H9 (cell line): ENCODE results near the gene TIA1. TPM values are rescaled to one million over a fixed set of nuclear protein-coding genes. Genes with fewer than 3 reads are reported as not detected.
"Not testable (repeated sequence)": the region's sequence is repeated elsewhere in the genome, so short reads cannot be mapped to it uniquely, and the experiment has no call there.

Experiments used
- DNase-seq: peaks from one replicate; pipeline ENCODE4 v3.0.0-alpha.2; 2017
- H2AFZ ChIP-seq: one replicate; pipeline ENCODE4 v1.6.1; 2013; ENCODE audit warnings: mild to moderate bottlenecking, low read length, control low read depth, moderate library complexity
- H2AK5ac ChIP-seq: 2 replicates; pipeline ENCODE4 v1.6.1; 2013; ENCODE audit warnings: low read length, control low read depth, mixed read lengths; ENCODE audit not compliant: insufficient read length
- H2BK120ac ChIP-seq: one replicate; pipeline ENCODE4 v1.6.1; 2013; ENCODE audit warnings: low read depth, mild to moderate bottlenecking, low read length, control low read depth, inconsistent platforms; ENCODE audit not compliant: poor library complexity, severe bottlenecking
- H2BK12ac ChIP-seq: 2 replicates; pipeline ENCODE4 v1.6.1; 2013; ENCODE audit warnings: low read length, control low read depth, mixed read lengths, low read depth; ENCODE audit not compliant: insufficient read length
- H2BK15ac ChIP-seq: 2 replicates; pipeline ENCODE4 v1.6.1; 2013; ENCODE audit warnings: low read depth, low read length, control low read depth
- H2BK20ac ChIP-seq: one replicate; pipeline ENCODE4 v1.6.1; 2013; ENCODE audit warnings: low read depth, mild to moderate bottlenecking, low read length, control low read depth, inconsistent platforms; ENCODE audit not compliant: poor library complexity, severe bottlenecking
- H2BK5ac ChIP-seq: 2 replicates; pipeline ENCODE4 v1.6.1; 2013; ENCODE audit warnings: low read length, control low read depth, mixed read lengths; ENCODE audit not compliant: insufficient read length
- H3K14ac ChIP-seq: 2 replicates; pipeline ENCODE4 v1.6.1; 2013; ENCODE audit warnings: low read length, control low read depth; ENCODE audit not compliant: insufficient read depth
- H3K18ac ChIP-seq: 2 replicates; pipeline ENCODE4 v1.6.1; 2013; ENCODE audit warnings: low read depth, mild to moderate bottlenecking, mixed read lengths, low read length, control low read depth; ENCODE audit not compliant: insufficient read length
- H3K23ac ChIP-seq: 2 replicates; pipeline ENCODE4 v1.6.1; 2013; ENCODE audit warnings: low read length, control low read depth, mixed read lengths, low read depth; ENCODE audit not compliant: insufficient read length
- H3K23me2 ChIP-seq: 2 replicates; pipeline ENCODE4 v1.6.1; 2013; ENCODE audit warnings: low read depth, mild to moderate bottlenecking, mixed read lengths, low read length, control low read depth; ENCODE audit not compliant: insufficient read length, poor library complexity, severe bottlenecking
- H3K27ac ChIP-seq: 2 replicates; pipeline ENCODE4 v1.5.1; 2013; ENCODE audit warnings: low read length, control low read depth, mixed read lengths, low read depth; ENCODE audit not compliant: insufficient read length
- H3K27me3 ChIP-seq: 2 replicates; pipeline ENCODE4 v1.6.1; 2013; ENCODE audit warnings: low read length, control low read depth, inconsistent platforms; ENCODE audit not compliant: insufficient read depth
- H3K4ac ChIP-seq: 2 replicates; pipeline ENCODE4 v1.6.1; 2013; ENCODE audit warnings: low read depth, mild to moderate bottlenecking, control low read depth, inconsistent platforms, low read length, moderate library complexity
- H3K4me1 ChIP-seq: 2 replicates; pipeline ENCODE4 v1.6.1; 2013; ENCODE audit warnings: low read length, control low read depth, inconsistent platforms; ENCODE audit not compliant: insufficient read depth
- H3K4me2 ChIP-seq: 2 replicates; pipeline ENCODE4 v1.6.1; 2013; ENCODE audit warnings: low read length, control low read depth, mixed read lengths; ENCODE audit not compliant: insufficient read length, insufficient read depth
- H3K56ac ChIP-seq: 2 replicates; pipeline ENCODE4 v1.6.1; 2013; ENCODE audit warnings: low read depth, mild to moderate bottlenecking, mixed read lengths, low read length, control low read depth; ENCODE audit not compliant: insufficient read length
- H3K79me1 ChIP-seq: 2 replicates; pipeline ENCODE4 v1.6.1; 2013; ENCODE audit warnings: low read depth, mild to moderate bottlenecking, moderate library complexity, low read length, control low read depth, inconsistent platforms; ENCODE audit not compliant: insufficient read depth, poor library complexity, severe bottlenecking
- H3K79me2 ChIP-seq: 2 replicates; pipeline ENCODE4 v1.6.1; 2013; ENCODE audit warnings: low read length, control low read depth, inconsistent platforms; ENCODE audit not compliant: insufficient read depth
- H3K9ac ChIP-seq: 2 replicates; pipeline ENCODE4 v1.6.1; 2013; ENCODE audit warnings: low read length, control low read depth, mixed read lengths; ENCODE audit not compliant: insufficient read length; ENCODE audit errors: extremely low read depth
- H3K9me3 ChIP-seq: one replicate; pipeline ENCODE4 v1.6.1; 2013; ENCODE audit warnings: low read depth, low read length, inconsistent platforms; ENCODE audit not compliant: control insufficient read depth
- H3T11ph ChIP-seq: one replicate; pipeline ENCODE4 v1.6.1; 2013; ENCODE audit warnings: mild to moderate bottlenecking, low read length, control low read depth, inconsistent platforms
- H4K20me1 ChIP-seq: one replicate; pipeline ENCODE4 v1.6.1; 2013; ENCODE audit not compliant: control insufficient read depth, insufficient read length, insufficient read depth
- H4K5ac ChIP-seq: 2 replicates; pipeline ENCODE4 v1.6.1; 2013; ENCODE audit warnings: low read depth, mild to moderate bottlenecking, mixed read lengths, low read length, control low read depth; ENCODE audit not compliant: insufficient read length
- H4K8ac ChIP-seq: replicated peaks from 2 replicates; pipeline ENCODE4 v1.6.1; 2013; ENCODE audit warnings: low read length, control low read depth, mixed read lengths, low read depth; ENCODE audit not compliant: insufficient read length
- H4K91ac ChIP-seq: 2 replicates; pipeline ENCODE4 v1.6.1; 2013; ENCODE audit warnings: low read depth, mild to moderate bottlenecking, moderate library complexity, mixed read lengths, low read length, control low read depth; ENCODE audit not compliant: insufficient read length
- H3K27ac Mint-ChIP-seq, 3 experiments: 2 replicates in 2 of 3; 3 replicates in 1 of 3; pipeline ENCODE4 v1.8.0; 2020 to 2021; ENCODE audit warnings: mixed read lengths in 3 of 3, mild to moderate bottlenecking in 1 of 3, moderate library complexity in 1 of 3
- H3K27me3 Mint-ChIP-seq: 2 replicates; pipeline ENCODE4 v1.8.0; 2021; ENCODE audit warnings: low read depth, mild to moderate bottlenecking, moderate library complexity, mixed read lengths
- H3K36me3 Mint-ChIP-seq, 3 experiments: 2 replicates in 2 of 3; 3 replicates in 1 of 3; pipeline ENCODE4 v1.8.0; 2020 to 2021; ENCODE audit warnings: low read depth in 3 of 3, mixed read lengths in 3 of 3; ENCODE audit not compliant: insufficient read depth in 1 of 3
- H3K4me1 Mint-ChIP-seq, 2 experiments: 2 replicates each; pipeline ENCODE4 v1.8.0; 2020; ENCODE audit warnings: mixed read lengths in 2 of 2
- H3K4me3 Mint-ChIP-seq, 2 experiments: 2 replicates in 1 of 2; 3 replicates in 1 of 2; pipeline ENCODE4 v1.8.0; 2020 to 2021; ENCODE audit warnings: mild to moderate bottlenecking in 2 of 2, mixed read lengths in 2 of 2, moderate library complexity in 1 of 2
- H3K9me3 Mint-ChIP-seq, 2 experiments: 2 replicates in 1 of 2; 3 replicates in 1 of 2; pipeline ENCODE4 v1.8.0; 2020; ENCODE audit warnings: mild to moderate bottlenecking in 2 of 2, mixed read lengths in 2 of 2, moderate library complexity in 1 of 2
- CTCF ChIP-seq: fragments of 200-600 bp; sonication (generic); conservative IDR thresholded peaks from 3 replicates; pipeline ENCODE4 v1.8.0; 2021; ENCODE audit warnings: antibody characterized with exemption, mild to moderate bottlenecking
- WGBS: extraction: QIAGEN DNeasy Blood & Tissue Kit; methylation state at CpG from one replicate; pipeline ENCODE4 v1.1.7; 2013; ENCODE audit warnings: missing lambda C conversion rate, low lambda C conversion rate, mixed read lengths; ENCODE audit not compliant: insufficient read length; ENCODE audit errors: extremely low coverage; 5-methylcytosine and 5-hydroxymethylcytosine counted together
- total RNA-seq: library from RNA; stranded (reverse); gene quantifications from 2 replicates; pipeline ENCODE4 v1.2.1, GENCODE V29; 2021

Gene TIA1
- total RNA-seq, 1 experiment from 2014 or later, result 193 TPM

GRCh38 chr2:70173520-70173919 is 74.9 kb downstream of the TIA1 start:
- H3K27me3 ChIP-seq, result no peaks in the 10 kb centered on the region
- H4K20me1 ChIP-seq, result no peaks in the 10 kb centered on the region
- H2AFZ ChIP-seq, result no peak overlapping the region
- H3K27ac Mint-ChIP-seq, result no peak overlapping the region
- no peak overlapping the region for H3K4me2 ChIP-seq
- H3K27ac ChIP-seq, result no peak overlapping the region
- no peak overlapping the region for H3K9ac ChIP-seq
- no peak overlapping the region for H2BK15ac ChIP-seq
- no peak overlapping the region for H3K56ac ChIP-seq
- no peak overlapping the region for H4K5ac ChIP-seq
- WGBS, result no CpG with 5 or more reads among the region's 8 CpGs
- H3K4me1 ChIP-seq, result no peaks in the 10 kb centered on the region
- TF ChIP-seq CTCF, result no peak
- no peak overlapping the region for H3T11ph ChIP-seq
- no peak overlapping the region for H3K4ac ChIP-seq
- H3K27me3 Mint-ChIP-seq, result no peaks in the 10 kb centered on the region
- H2AK5ac ChIP-seq, result no peak overlapping the region
- H3K23ac ChIP-seq, result no peak overlapping the region
- no peak overlapping the region for H2BK5ac ChIP-seq
- peaks cover 10 to 53% (median 31%) of the 10 kb centered on the region in 3 experiments; a peak in 6 of 7 replicates for H3K36me3 Mint-ChIP-seq
- no peak overlapping the region for H4K8ac ChIP-seq
- no peaks in the 10 kb centered on the region for H3K9me3 ChIP-seq
- no peaks in the 10 kb centered on the region for H3K79me2 ChIP-seq
- H2BK120ac ChIP-seq, result no peak overlapping the region
- H3K18ac ChIP-seq, result no peak overlapping the region
- H3K9me3 Mint-ChIP-seq, result no peaks in the 10 kb centered on the region
- no peak for DNase-seq
- H3K4me1 Mint-ChIP-seq, result peaks cover 0 to 7% of the 10 kb centered on the region in 2 experiments; a peak in 2 of 4 replicates
- H3K79me1 ChIP-seq, result no peaks in the 10 kb centered on the region
- H3K14ac ChIP-seq, result no peak overlapping the region
- no peak overlapping the region for H3K4me3 Mint-ChIP-seq
- H2BK20ac ChIP-seq, result no peak overlapping the region
- no peak overlapping the region for H2BK12ac ChIP-seq
- no peaks in the 10 kb centered on the region for H3K23me2 ChIP-seq
- H4K91ac ChIP-seq, result no peak overlapping the region

- H2AFZ ChIP-seq, H2AK5ac ChIP-seq, H3K9me3 Mint-ChIP-seq, H3K27me3 ChIP-seq, H4K20me1 ChIP-seq, H2BK12ac ChIP-seq, H3K27ac ChIP-seq, H3K9me3 ChIP-seq, H3K23ac ChIP-seq, H2BK120ac ChIP-seq, H4K8ac ChIP-seq, H3K23me2 ChIP-seq, H3K4me1 Mint-ChIP-seq, H3K56ac ChIP-seq, H3K9ac ChIP-seq, H4K5ac ChIP-seq, H3K4me2 ChIP-seq, H3K18ac ChIP-seq, H3K4me1 ChIP-seq, H3K27ac Mint-ChIP-seq, H3T11ph ChIP-seq, H4K91ac ChIP-seq, H2BK20ac ChIP-seq, H3K4me3 Mint-ChIP-seq, H3K4ac ChIP-seq, H3K79me1 ChIP-seq, H3K14ac ChIP-seq, DNase-seq, H3K79me2 ChIP-seq, H2BK15ac ChIP-seq, H2BK5ac ChIP-seq, H3K27me3 Mint-ChIP-seq: not testable (repeated sequence)
- peaks cover 18 to 55% (median 40%) of the 10 kb centered on the region in 3 experiments; a peak in 6 of 7 replicates for H3K36me3 Mint-ChIP-seq
- no CpG with 5 or more reads among the region's 11 CpGs for WGBS
These were observed 78.7 kb downstream of the TIA1 start for GRCh38 chr2:70169654-70170245.
